ENCODE measurements around the gene NHLRC4. TPM values are rescaled to one million over a fixed set of nuclear protein-coding genes. Genes with fewer than 3 reads are reported as not detected.

The NHLRC4 gene
- total and polyA plus RNA-seq, 2 of the 13 experiments (the other 11 are each of a cell fraction or from before 2014, with no cell fraction given) = 0.40 to 0.59 TPM

- TF ChIP-seq ZNF430 (CRISPR knock-in tag; IDR thresholded peaks at IDR 0.05) = peak; percentile 80
- no peak for TF ChIP-seq ZNF124 (CRISPR knock-in tag; IDR thresholded peaks at IDR 0.05)
- no peak for TF ChIP-seq JARID2 (CRISPR knock-in tag; IDR thresholded peaks at IDR 0.05; ENCODE audit: insufficient replicate concordance)
- TF ChIP-seq ZNF883 (CRISPR knock-in tag; IDR thresholded peaks at IDR 0.05; ENCODE audit: not compliant biosample characterization) = peak; percentile 32
- no peak for TF ChIP-seq ZNF512 (CRISPR knock-in tag; IDR thresholded peaks at IDR 0.05)
- TF ChIP-seq ZBTB42 (CRISPR knock-in tag; IDR thresholded peaks at IDR 0.05) = no peak
- peak; percentile 91 for TF ChIP-seq ZBTB7B (CRISPR knock-in tag; IDR thresholded peaks at IDR 0.05)
- TF ChIP-seq ZFP37 (CRISPR knock-in tag; IDR thresholded peaks at IDR 0.05; ENCODE audit: borderline replicate concordance) = 0 out of 2 replicates have a peak, but pooled peaks have one; percentile 32
- peak; percentile 57; the same call in 1 of the 2 replicates for TF ChIP-seq DRAP1 (CRISPR knock-in tag; IDR thresholded peaks at IDR 0.05)
- peak; percentile 46 for TF ChIP-seq MIXL1 (CRISPR knock-in tag; IDR thresholded peaks at IDR 0.05)
- no peak for TF ChIP-seq ZNF550 (CRISPR knock-in tag; IDR thresholded peaks at IDR 0.05; ENCODE audit: borderline replicate concordance)
- 0 out of 2 replicates have a peak, but pooled peaks have one; percentile 47 for TF ChIP-seq ZNF800 (CRISPR knock-in tag; IDR thresholded peaks at IDR 0.05)
- peak; percentile 49 for TF ChIP-seq CREM (IDR thresholded peaks at IDR 0.05)
- TF ChIP-seq CREM (CRISPR knock-in tag; IDR thresholded peaks at IDR 0.05) = no peak
- TF ChIP-seq SP4 (CRISPR knock-in tag; IDR thresholded peaks at IDR 0.05) = peak; percentile 58
- TF ChIP-seq ADNP (CRISPR knock-in tag; IDR thresholded peaks at IDR 0.05) = no peak
- peak; percentile 99 for TF ChIP-seq TBX2 (CRISPR knock-in tag; IDR thresholded peaks at IDR 0.05; ENCODE audit: borderline replicate concordance)
- TF ChIP-seq SMARCE1 (IDR thresholded peaks at IDR 0.05; ENCODE audit: borderline replicate concordance) = no peak
- TF ChIP-seq ZBTB44 (CRISPR knock-in tag; IDR thresholded peaks at IDR 0.05) = no peak
- no peak for TF ChIP-seq NFKB2 (CRISPR knock-in tag; IDR thresholded peaks at IDR 0.05; ENCODE audit: borderline replicate concordance)
- TF ChIP-seq ONECUT2 (CRISPR knock-in tag; IDR thresholded peaks at IDR 0.05) = no peak
- TF ChIP-seq UBTF (CRISPR knock-in tag; IDR thresholded peaks at IDR 0.05) = peak; percentile 78
- no peak for TF ChIP-seq ZNF143 (CRISPR knock-in tag; IDR thresholded peaks at IDR 0.05)
- no peak for TF ChIP-seq SUZ12 (IDR thresholded peaks at IDR 0.05; ENCODE audit: low read depth, low read length)
These were observed 8.3 kb upstream of the NHLRC4 start (continued) for GRCh38 chr16:558298-559020.
